Lung (tissue), 12 donors: ENCODE measurements around the gene ZBTB4. TPM values are rescaled to one million over a fixed set of nuclear protein-coding genes. Genes with fewer than 3 reads are reported as not detected.

Experiments used
- ATAC-seq: fragments of 200-7000 bp; cut with Tn5 transposase; one replicate; pipeline ENCODE4 v1.9.1; 2020; ENCODE audit warnings: moderate number of reproducible peaks; ENCODE audit not compliant: insufficient read depth, low FRiP score
- DNase-seq, 3 donors: peaks; one replicate each; pipeline ENCODE4 v3.0.0-alpha.2; 2013 to 2017
- H3K27ac ChIP-seq, 2 donors: one replicate each; pipeline ENCODE4 v1.5.1; 2013; ENCODE audit warnings: mild to moderate bottlenecking in 2 of 2, moderate library complexity in 2 of 2, control low read depth in 1 of 2, inconsistent platforms in 1 of 2, low read depth in 1 of 2, low read length in 1 of 2
- H3K27me3 ChIP-seq, 3 donors: one replicate each; pipeline ENCODE4 v1.5.1; 2013; ENCODE audit warnings: low read length in 2 of 3; ENCODE audit not compliant: control insufficient read depth in 3 of 3, insufficient read depth in 3 of 3
- H3K36me3 ChIP-seq, 4 donors: one replicate each; pipeline ENCODE4 v1.5.1; 2013; ENCODE audit warnings: low read length in 4 of 4, mild to moderate bottlenecking in 1 of 4, moderate library complexity in 1 of 4; ENCODE audit not compliant: control insufficient read depth in 4 of 4, insufficient read depth in 4 of 4
- H3K4me1 ChIP-seq, 5 donors: one replicate each; pipeline ENCODE4 v1.5.1; 2013; ENCODE audit warnings: low read length in 5 of 5, mild to moderate bottlenecking in 2 of 5, moderate library complexity in 1 of 5; ENCODE audit not compliant: control insufficient read depth in 5 of 5, insufficient read depth in 5 of 5
- H3K4me3 ChIP-seq: one replicate; pipeline ENCODE4 v1.5.1; 2013; ENCODE audit warnings: mild to moderate bottlenecking, control low read depth, moderate library complexity
- H3K9ac ChIP-seq, 2 donors: one replicate each; pipeline ENCODE4 v1.5.1; 2013; ENCODE audit warnings: low read length in 2 of 2, control low read depth in 1 of 2; ENCODE audit not compliant: insufficient read depth in 1 of 2
- H3K9me3 ChIP-seq, 4 donors: one replicate each; pipeline ENCODE4 v1.5.1; 2013; ENCODE audit warnings: low read length in 3 of 4, mild to moderate bottlenecking in 1 of 4, moderate library complexity in 1 of 4; ENCODE audit not compliant: control insufficient read depth in 4 of 4, insufficient read depth in 3 of 4
- WGBS, 2 donors: extraction: QIAGEN DNeasy Blood & Tissue Kit; methylation state at CpG; one replicate each; pipeline ENCODE4 v1.1.7; 2013; 5-methylcytosine and 5-hydroxymethylcytosine counted together
- polyA plus RNA-seq, 2 donors: library from polyadenylated mRNA; stranded (reverse); fragments of 200-250 nt; gene quantifications; one replicate each; pipeline ENCODE4 v1.2.1, GENCODE V29; 2013
- total RNA-seq, 2 donors: library from RNA; depleted of rRNA in 1 of 2; stranded (reverse); fragments of >200 nt in 1 of 2; gene quantifications; one replicate each; pipeline ENCODE4 v1.2.1, GENCODE V29; 2014 to 2021
- TF ChIP-seq, protein P1 (sequence below): IDR thresholded peaks from 2 replicates; pipeline ENCODE4 v1.5.1; 2012; ENCODE audit warnings: mild to moderate bottlenecking; ENCODE audit errors: control extremely low read depth, extremely low read depth
- donor health status: control.
- donor health status: control.
- donor health status: Bipolar disorder and iron deficiency.
- donor health status: healthy.
- donor health status: DM: yes; HTN: yes; CAD: no.

The ZBTB4 gene
- total and polyA plus RNA-seq, 4 donors: 20.1 to 56.4 (median 33.5) TPM

DNA sequence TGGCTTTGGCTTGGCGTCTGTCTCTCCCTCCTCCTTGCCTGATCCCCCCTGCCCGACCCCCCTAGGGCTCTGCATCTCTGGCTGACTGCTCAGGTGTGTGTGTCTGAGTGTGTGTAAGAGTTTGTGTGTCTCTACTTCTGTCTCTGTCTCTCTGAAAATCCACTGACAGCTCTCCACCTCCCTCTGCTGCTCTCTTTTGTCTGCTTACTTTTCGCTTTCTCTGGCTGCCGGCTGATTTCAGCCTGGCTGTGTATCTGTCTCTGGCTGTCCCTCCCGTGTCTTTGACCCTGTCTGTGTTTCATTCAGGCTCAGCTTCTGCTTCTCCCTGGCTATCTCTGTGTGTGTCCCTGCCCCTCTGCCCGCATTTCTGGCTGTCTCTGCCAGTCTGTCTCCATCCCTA lies 63.1 kb downstream of the ZBTB4 start:
- ATAC-seq (no peak), DNase-seq (no peak)
- no peak overlapping the region for H3K4me3 ChIP-seq
- no peak overlapping the region for H3K27ac ChIP-seq
- 81 to 91% methylated on average over 6 of the region's 6 CpGs for WGBS, 2 donors
- H3K9me3 ChIP-seq: no peaks in the 10 kb centered on the region
- no peaks in the 10 kb centered on the region for H3K27me3 ChIP-seq
- H3K4me1 ChIP-seq: peaks cover 0 to 12% (median 0%) of the 10 kb centered on the region in 5 donors
- no peak overlapping the region for H3K9ac ChIP-seq
- peaks cover 0 to 11% (median 5%) of the 10 kb centered on the region in 4 donors for H3K36me3 ChIP-seq
- TF ChIP-seq, protein P1, sequence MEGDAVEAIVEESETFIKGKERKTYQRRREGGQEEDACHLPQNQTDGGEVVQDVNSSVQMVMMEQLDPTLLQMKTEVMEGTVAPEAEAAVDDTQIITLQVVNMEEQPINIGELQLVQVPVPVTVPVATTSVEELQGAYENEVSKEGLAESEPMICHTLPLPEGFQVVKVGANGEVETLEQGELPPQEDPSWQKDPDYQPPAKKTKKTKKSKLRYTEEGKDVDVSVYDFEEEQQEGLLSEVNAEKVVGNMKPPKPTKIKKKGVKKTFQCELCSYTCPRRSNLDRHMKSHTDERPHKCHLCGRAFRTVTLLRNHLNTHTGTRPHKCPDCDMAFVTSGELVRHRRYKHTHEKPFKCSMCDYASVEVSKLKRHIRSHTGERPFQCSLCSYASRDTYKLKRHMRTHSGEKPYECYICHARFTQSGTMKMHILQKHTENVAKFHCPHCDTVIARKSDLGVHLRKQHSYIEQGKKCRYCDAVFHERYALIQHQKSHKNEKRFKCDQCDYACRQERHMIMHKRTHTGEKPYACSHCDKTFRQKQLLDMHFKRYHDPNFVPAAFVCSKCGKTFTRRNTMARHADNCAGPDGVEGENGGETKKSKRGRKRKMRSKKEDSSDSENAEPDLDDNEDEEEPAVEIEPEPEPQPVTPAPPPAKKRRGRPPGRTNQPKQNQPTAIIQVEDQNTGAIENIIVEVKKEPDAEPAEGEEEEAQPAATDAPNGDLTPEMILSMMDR: no peak

DNA sequence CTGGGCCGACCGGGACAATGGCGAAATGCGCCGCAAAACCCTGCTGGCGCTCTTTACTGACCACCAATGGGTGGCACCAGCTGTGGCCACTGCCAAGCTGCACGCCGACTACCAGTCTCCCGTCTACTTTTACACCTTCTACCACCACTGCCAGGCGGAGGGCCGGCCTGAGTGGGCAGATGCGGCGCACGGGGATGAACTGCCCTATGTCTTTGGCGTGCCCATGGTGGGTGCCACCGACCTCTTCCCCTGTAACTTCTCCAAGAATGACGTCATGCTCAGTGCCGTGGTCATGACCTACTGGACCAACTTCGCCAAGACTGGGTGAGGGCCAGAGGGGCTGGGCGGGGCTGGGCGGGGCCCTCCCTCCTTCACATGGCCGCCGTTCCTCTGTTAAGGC lies 63.6 kb downstream of the ZBTB4 start:
- no peaks in the 10 kb centered on the region for H3K27me3 ChIP-seq
- WGBS, 2 donors: 87 to 89% methylated on average over 23 of the region's 23 CpGs
- H3K4me3 ChIP-seq: no peak overlapping the region
- DNase-seq (no peak), ATAC-seq (no peak)
- TF ChIP-seq, protein P1: no peak
- peaks cover 0 to 12% (median 0%) of the 10 kb centered on the region in 5 donors for H3K4me1 ChIP-seq
- H3K36me3 ChIP-seq: peaks cover 0 to 11% (median 5%) of the 10 kb centered on the region in 4 donors
- no peak overlapping the region for H3K9ac ChIP-seq
- H3K27ac ChIP-seq: no peak overlapping the region
- no peaks in the 10 kb centered on the region for H3K9me3 ChIP-seq

DNA sequence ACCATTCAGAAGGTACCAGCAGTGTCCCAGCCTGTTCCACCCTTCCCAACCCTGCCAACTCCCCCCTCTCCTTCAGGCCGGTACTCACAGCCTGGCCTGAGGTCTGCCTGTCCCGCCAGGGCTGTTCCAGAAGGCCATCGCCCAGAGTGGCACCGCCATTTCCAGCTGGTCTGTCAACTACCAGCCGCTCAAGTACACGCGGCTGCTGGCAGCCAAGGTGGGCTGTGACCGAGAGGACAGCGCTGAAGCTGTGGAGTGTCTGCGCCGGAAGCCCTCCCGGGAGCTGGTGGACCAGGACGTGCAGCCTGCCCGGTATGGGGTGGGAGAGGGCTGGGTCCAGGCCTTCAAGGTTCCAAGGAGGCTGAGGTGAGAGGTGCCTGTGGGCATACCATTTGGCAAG lies 64.6 kb downstream of the ZBTB4 start:
- H3K27me3 ChIP-seq: no peaks in the 10 kb centered on the region
- DNase-seq (no peak), ATAC-seq (no peak)
- H3K4me3 ChIP-seq: no peak overlapping the region
- H3K9me3 ChIP-seq: no peaks in the 10 kb centered on the region
- H3K36me3 ChIP-seq: peaks cover 0 to 11% (median 5%) of the 10 kb centered on the region in 4 donors
- no peak overlapping the region for H3K27ac ChIP-seq
- H3K4me1 ChIP-seq: peaks cover 0 to 7% (median 0%) of the 10 kb centered on the region in 5 donors
- TF ChIP-seq, protein P1: no peak
- 83 to 87% methylated on average over 14 of the region's 14 CpGs for WGBS, 2 donors
- H3K9ac ChIP-seq: no peak overlapping the region

DNA sequence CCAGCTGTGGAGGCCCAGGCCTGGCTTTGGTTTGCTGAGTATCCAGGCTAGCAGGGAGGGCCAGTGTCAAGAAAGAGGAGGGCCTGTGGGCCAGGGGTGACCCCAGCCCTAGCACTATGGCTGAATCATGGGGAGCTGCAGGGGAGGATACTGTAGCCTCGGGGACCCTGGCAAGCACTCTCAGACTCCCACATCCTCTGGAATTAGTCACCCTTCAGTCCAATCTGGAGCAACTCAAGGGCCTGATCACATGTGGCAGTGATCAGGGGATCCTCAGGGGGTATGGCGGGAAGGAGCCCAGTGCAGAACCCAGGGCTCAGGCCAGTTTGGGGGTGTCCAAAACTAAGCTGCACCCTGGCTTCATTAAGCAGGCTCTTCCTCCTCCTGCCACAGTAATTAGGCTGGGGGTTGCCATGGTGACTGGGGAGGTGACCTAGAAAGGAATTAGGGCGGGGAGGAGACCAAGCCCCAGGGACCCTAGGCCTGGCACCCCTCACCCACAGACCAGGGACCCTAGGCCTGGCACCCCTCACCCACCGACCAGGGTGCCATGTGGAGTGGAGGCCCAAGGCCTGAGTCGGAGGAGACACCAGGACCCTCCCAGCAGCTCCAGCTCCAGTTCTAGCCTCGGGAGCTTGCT lies 66.0 kb downstream of the ZBTB4 start:
- no peak overlapping the region for H3K9ac ChIP-seq
- DNase-seq: no peak
- TF ChIP-seq, protein P1: no peak
- no peak for ATAC-seq
- no peaks in the 10 kb centered on the region for H3K9me3 ChIP-seq
- H3K4me1 ChIP-seq: no peaks in the 10 kb centered on the region
- H3K27me3 ChIP-seq: no peaks in the 10 kb centered on the region
- WGBS, 2 donors: 83 to 88% methylated on average over 6 of the region's 6 CpGs
- no peak overlapping the region for H3K27ac ChIP-seq
- peaks cover 0 to 13% (median 7%) of the 10 kb centered on the region in 4 donors for H3K36me3 ChIP-seq
- no peak overlapping the region for H3K4me3 ChIP-seq
